Measurements from ENCODE around the gene GHITM. TPM values are rescaled to one million over a fixed set of nuclear protein-coding genes. Genes with fewer than 3 reads are reported as not detected.
"Not testable (repeated sequence)": the region's sequence is repeated elsewhere in the genome, so short reads cannot be mapped to it uniquely, and the experiment has no call there.

The GHITM gene
- total and polyA plus RNA-seq, 3 donors from 2014 or later: 140 to 284 (median 220) TPM

DNA sequence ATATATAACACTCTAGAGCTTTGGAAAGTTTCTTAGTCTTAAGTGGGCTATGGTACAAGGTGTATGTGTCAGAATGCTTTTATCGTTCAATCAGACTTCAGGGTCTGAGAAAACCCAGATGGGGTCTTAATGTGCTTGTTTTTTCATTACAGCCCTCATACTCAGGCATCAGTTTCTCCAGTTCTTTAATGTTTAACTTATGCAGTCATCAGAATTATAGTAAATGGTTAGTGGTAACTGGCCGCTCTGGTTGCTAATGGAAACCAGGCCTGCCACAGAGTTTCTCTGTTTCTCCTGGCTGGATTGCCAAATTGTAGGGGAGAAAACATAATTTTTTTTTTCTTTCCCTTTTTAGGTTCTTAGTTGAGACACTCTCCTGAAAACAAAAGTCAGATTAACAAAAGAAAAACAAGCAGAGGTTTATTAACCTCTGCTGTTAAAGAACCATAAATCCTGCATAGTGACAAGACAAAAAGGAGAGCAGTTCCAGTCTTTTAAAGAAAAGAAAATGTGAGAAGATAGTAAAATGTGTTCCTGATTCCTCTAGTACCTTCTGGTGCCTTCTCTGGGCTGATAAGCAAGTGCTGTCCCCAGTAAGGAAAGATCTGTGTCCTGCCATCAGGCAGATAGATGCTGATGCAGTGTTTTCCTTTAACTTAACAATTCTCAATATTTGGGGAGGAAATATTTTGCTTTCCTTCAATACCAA, 21.5 kb upstream of the GHITM start:
- no peaks in the 10 kb centered on the region for H3K4me1 ChIP-seq
- no peak overlapping the region for H3K27ac ChIP-seq
- H3K9me3 ChIP-seq: no peaks in the 10 kb centered on the region
- DNase-seq: no peak
- no peaks in the 10 kb centered on the region for H3K36me3 ChIP-seq (ENCODE audit: low read depth, missing control alignments)
- no peak for TF ChIP-seq POLR2A (IDR thresholded peaks at IDR 0.05)
- TF ChIP-seq, protein P1, sequence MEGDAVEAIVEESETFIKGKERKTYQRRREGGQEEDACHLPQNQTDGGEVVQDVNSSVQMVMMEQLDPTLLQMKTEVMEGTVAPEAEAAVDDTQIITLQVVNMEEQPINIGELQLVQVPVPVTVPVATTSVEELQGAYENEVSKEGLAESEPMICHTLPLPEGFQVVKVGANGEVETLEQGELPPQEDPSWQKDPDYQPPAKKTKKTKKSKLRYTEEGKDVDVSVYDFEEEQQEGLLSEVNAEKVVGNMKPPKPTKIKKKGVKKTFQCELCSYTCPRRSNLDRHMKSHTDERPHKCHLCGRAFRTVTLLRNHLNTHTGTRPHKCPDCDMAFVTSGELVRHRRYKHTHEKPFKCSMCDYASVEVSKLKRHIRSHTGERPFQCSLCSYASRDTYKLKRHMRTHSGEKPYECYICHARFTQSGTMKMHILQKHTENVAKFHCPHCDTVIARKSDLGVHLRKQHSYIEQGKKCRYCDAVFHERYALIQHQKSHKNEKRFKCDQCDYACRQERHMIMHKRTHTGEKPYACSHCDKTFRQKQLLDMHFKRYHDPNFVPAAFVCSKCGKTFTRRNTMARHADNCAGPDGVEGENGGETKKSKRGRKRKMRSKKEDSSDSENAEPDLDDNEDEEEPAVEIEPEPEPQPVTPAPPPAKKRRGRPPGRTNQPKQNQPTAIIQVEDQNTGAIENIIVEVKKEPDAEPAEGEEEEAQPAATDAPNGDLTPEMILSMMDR (IDR thresholded peaks at IDR 0.05): no peak
- no peak overlapping the region for H3K4me3 ChIP-seq
- intact Hi-C loops (cut with DNase I; ENCODE audit: low total_unique reads): no loop called here
- no peaks in the 10 kb centered on the region for H3K27me3 ChIP-seq
- 71 to 86% methylated on average over 2 of the region's 2 CpGs for WGBS, 2 donors

DNA sequence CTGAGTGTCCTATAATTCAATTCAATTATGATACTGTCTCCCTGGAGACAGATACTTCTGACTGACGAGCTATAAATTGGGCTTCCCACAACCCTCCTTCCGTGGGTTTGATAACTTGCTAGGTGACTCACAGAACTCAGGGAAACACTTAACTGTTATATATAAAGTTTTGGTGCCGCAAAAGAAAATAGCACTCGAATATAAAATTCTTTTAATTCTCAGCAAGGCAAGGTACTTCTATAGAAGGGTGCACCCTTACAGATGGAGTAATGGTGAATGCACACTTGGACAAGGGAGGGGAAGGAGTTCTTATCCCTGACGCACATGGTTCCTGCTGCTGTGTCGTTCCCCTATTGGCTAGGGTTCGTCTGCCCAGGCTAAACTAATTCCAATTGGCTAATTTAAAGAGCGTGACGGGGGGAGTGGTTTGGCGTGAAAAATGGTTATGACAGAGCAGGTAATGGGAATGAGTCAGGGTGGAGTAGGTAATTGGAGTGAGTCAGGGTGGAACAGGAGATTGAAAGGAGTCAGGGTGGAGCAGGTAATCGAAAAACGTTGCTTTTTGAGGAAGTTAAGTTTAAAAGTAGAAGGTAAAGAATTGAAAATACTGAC, 20.8 kb upstream of the GHITM start:
- H3K4me3 ChIP-seq: no peak overlapping the region
- H3K4me1 ChIP-seq: no peaks in the 10 kb centered on the region
- no peaks in the 10 kb centered on the region for H3K9me3 ChIP-seq
- H3K27me3 ChIP-seq: no peaks in the 10 kb centered on the region
- 63 to 79% methylated on average over 12 of the region's 12 CpGs for WGBS, 2 donors
- no peaks in the 10 kb centered on the region for H3K36me3 ChIP-seq (ENCODE audit: low read depth, missing control alignments)
- DNase-seq: no peak
- no peak for TF ChIP-seq POLR2A (IDR thresholded peaks at IDR 0.05)
- TF ChIP-seq, protein P1 (IDR thresholded peaks at IDR 0.05): no peak
- no peak overlapping the region for H3K27ac ChIP-seq
- intact Hi-C loops (cut with DNase I; ENCODE audit: low total_unique reads): no loop called here

DNA sequence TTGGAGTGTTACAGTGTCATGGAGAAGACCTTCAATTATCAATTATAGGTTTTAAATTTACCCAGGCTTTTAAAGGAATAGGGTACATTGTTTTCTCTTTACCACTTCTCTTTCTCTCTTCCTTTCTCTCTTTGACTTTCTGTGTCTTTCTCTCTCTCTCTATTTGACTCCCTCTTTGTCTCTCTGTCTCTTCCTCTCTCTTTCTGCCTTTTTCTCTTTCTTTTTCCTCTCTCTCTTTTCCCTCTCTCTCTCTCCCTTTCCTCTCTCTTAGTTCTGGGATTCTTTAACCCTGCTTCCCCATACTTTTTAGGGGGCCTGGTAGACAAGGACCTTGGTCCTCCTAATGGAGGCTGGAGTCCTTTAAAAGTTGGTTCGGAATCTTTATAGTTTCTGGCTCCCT, 15.9 kb upstream of the GHITM start:
- no peak for TF ChIP-seq POLR2A (IDR thresholded peaks at IDR 0.05)
- TF ChIP-seq, protein P1 (IDR thresholded peaks at IDR 0.05): no peak
- intact Hi-C loops (cut with DNase I; ENCODE audit: low total_unique reads): no loop called here
- DNase-seq: no peak
- Histone ChIP-seq H3K27ac (no peak overlapping the region), H3K9me3 (no peaks in the 10 kb centered on the region), H3K4me1 (no peaks in the 10 kb centered on the region), H3K36me3 (ENCODE audit: low read depth, missing control alignments) (no peaks in the 10 kb centered on the region), H3K27me3 (no peaks in the 10 kb centered on the region), H3K4me3 (no peak overlapping the region)
- 91 to 92% methylated on average over 1 of the region's 1 CpG for WGBS, 2 donors

DNA sequence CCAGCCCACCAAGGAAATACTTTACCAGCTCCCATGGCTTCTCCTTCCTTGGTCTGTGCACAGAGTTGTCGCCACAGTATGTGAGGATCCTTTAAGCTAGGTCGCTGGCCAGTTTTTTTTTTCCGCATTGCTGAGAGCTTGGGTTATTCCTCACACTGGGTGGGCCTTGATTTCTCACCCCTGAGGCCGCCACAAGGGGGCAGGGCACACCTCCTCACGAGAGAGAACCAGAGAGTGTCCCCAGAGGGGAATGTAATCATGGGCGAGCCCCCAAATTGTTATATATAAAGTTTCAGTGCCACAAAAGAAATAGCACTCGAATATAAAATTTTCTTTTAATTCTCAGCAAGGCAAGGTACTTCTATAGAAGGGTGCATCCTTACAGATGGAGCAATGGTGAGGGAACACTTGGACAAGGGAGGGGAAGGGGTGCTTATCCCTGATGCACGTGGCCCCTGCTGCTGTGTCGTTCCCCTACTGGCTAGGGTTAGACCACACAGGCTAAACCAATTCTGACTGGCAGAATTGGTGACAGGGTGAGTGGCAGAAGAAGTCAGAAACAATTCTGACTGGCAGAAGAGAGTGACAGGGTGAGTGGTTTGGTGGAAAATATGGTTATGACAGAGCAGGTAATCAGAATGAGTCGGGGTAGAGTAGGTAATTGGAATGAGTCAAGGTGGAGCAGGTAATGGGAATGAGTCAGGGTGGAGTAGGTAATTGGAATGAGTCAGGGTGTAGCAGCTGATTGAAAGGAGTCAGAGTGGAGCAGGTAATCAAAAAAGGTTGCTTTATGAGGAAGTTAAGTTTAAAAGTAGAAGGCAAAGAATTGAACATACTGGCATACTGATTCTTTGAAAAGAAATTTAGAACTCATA, 13.2 kb upstream of the GHITM start:
- H3K9me3 ChIP-seq; H3K4me3 ChIP-seq; H3K27ac ChIP-seq; H3K27me3 ChIP-seq; DNase-seq; intact Hi-C loops (cut with DNase I; ENCODE audit: low total_unique reads); H3K4me1 ChIP-seq; H3K36me3 ChIP-seq (ENCODE audit: low read depth, missing control alignments): not testable (repeated sequence)
- WGBS, 2 donors: 80 to 82% methylated on average over 10 of the region's 10 CpGs

DNA sequence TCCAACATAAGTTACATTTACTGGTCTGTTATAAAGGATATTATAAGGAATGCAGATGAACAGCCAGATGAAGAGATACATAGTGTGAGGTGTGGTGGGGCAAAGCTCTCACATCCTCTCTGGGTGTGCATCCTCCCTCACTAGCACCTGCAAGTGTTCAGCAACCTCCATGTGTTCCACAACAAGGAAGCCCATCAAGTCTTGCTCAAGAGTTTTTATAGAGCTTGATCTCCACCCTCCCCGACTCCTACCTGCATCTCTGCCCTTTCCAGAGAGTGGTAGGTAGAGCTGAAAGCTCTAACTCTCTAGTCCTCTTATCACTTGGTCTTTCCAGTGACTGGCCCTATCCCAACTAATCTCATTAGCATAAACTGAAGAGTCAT, 12.5 kb upstream of the GHITM start:
- no peak overlapping the region for H3K27ac ChIP-seq
- DNase-seq: no peak
- H3K36me3 ChIP-seq (ENCODE audit: low read depth, missing control alignments): no peaks in the 10 kb centered on the region
- no peak for TF ChIP-seq POLR2A (IDR thresholded peaks at IDR 0.05)
- TF ChIP-seq, protein P1 (IDR thresholded peaks at IDR 0.05): no peak
- H3K9me3 ChIP-seq: no peaks in the 10 kb centered on the region
- no peaks in the 10 kb centered on the region for H3K27me3 ChIP-seq
- no peaks in the 10 kb centered on the region for H3K4me1 ChIP-seq
- no peak overlapping the region for H3K4me3 ChIP-seq
- intact Hi-C loops (cut with DNase I; ENCODE audit: low total_unique reads): no loop called here
- 87 to 93% methylated on average over 1 of the region's 1 CpG for WGBS, 2 donors
